H1 (cell line): Measurements from ENCODE around the gene DPP4. TPM values are rescaled to one million over a fixed set of nuclear protein-coding genes. Genes with fewer than 3 reads are reported as not detected.

Source experiments
- CTCF ChIA-PET: fragments of 300-600 bp; sonication (Branson Sonifier 250); formaldehyde crosslinking; loops from one replicate; lab custom pipeline; 2021; ENCODE audit not compliant: partially characterized antibody; lab: Charles Lee
- POLR2A ChIA-PET: fragments of 300-600 bp; sonication (Branson Sonifier 250); formaldehyde crosslinking; loops from one replicate; lab custom pipeline; 2021; ENCODE audit warnings: inconsistent platforms; ENCODE audit not compliant: partially characterized antibody; lab: Charles Lee
- DNase-seq, 2 experiments: peaks; one replicate each; pipeline versions ENCODE4 v3.0.0 to v3.0.0-alpha.2; 2010 to 2022; ENCODE audit warnings: low spot score in 2 of 2, low read depth in 1 of 2, mixed read lengths in 1 of 2
- FAIRE-seq: peaks from 2 replicates; lab custom pipeline; 2011; peaks lifted over from hg19 to GRCh38; lab: Jason Lieb, UNC
- H2AFZ ChIP-seq: 2 replicates; pipeline ENCODE4 v1.8.1; 2012; ENCODE audit warnings: low read length, inconsistent platforms
- H2AK5ac ChIP-seq: 2 replicates; pipeline ENCODE4 v1.6.1; 2013; ENCODE audit warnings: low read depth, low read length
- H2BK120ac ChIP-seq: replicated peaks from 2 replicates; pipeline ENCODE3; 2013; ENCODE audit warnings: low read depth, low read length, inconsistent platforms
- H2BK12ac ChIP-seq: 2 replicates; pipeline ENCODE4 v1.6.1; 2013; ENCODE audit warnings: low read depth, low read length
- H2BK15ac ChIP-seq: 2 replicates; pipeline ENCODE4 v1.6.1; 2013; ENCODE audit warnings: low read length
- H2BK20ac ChIP-seq: 2 replicates; pipeline ENCODE4 v1.6.1; 2013; ENCODE audit warnings: low read length
- H2BK5ac ChIP-seq: 2 replicates; pipeline ENCODE4 v1.6.1; 2013; ENCODE audit warnings: low read depth, low read length
- H3K14ac ChIP-seq: 2 replicates; pipeline ENCODE4 v1.6.1; 2013; ENCODE audit warnings: inconsistent platforms; ENCODE audit not compliant: insufficient read length
- H3K18ac ChIP-seq: 2 replicates; pipeline ENCODE4 v1.6.1; 2013; ENCODE audit warnings: low read length; ENCODE audit errors: extremely low read depth
- H3K23ac ChIP-seq: 2 replicates; pipeline ENCODE4 v1.6.1; 2013; ENCODE audit warnings: inconsistent platforms; ENCODE audit not compliant: insufficient read length
- H3K23me2 ChIP-seq: 2 replicates; pipeline ENCODE4 v1.6.1; 2013; ENCODE audit warnings: low read depth, low read length
- H3K27ac ChIP-seq: 2 replicates; pipeline ENCODE4 v1.6.1; 2011; ENCODE audit warnings: low read depth, low read length, inconsistent platforms
- H3K27me3 ChIP-seq, 4 experiments: replicated peaks in 1 of 4; 1 replicate in 1 of 4; 2 replicates in 3 of 4; pipeline versions ENCODE4 v1.6.1 to v1.8.1; 2011 to 2013; ENCODE audit warnings: low read length in 3 of 4, mild to moderate bottlenecking in 3 of 4, inconsistent platforms in 2 of 4, mixed read lengths in 2 of 4, moderate library complexity in 1 of 4; ENCODE audit not compliant: control insufficient read depth in 3 of 4, insufficient read depth in 3 of 4; ENCODE audit errors: extremely low read depth in 1 of 4
- H3K36me3 ChIP-seq, 4 experiments: 2 replicates each; pipeline versions ENCODE4 v1.6.1 to v1.8.1; 2011 to 2013; ENCODE audit warnings: mild to moderate bottlenecking in 4 of 4, low read length in 3 of 4, moderate library complexity in 2 of 4, control low read depth in 1 of 4, inconsistent platforms in 1 of 4; ENCODE audit not compliant: insufficient read depth in 4 of 4, control insufficient read depth in 2 of 4
- H3K4ac ChIP-seq: replicated peaks from 2 replicates; pipeline ENCODE3; 2013; ENCODE audit warnings: low read length, low read depth, mixed read lengths, inconsistent platforms; ENCODE audit not compliant: insufficient read length
- H3K4me1 ChIP-seq, 4 experiments: replicated peaks in 1 of 4; 1 replicate in 1 of 4; 2 replicates in 3 of 4; pipeline versions ENCODE4 v1.6.1 to v1.8.1; 2011 to 2013; ENCODE audit warnings: low read length in 3 of 4, inconsistent platforms in 2 of 4, mixed read lengths in 1 of 4; ENCODE audit not compliant: insufficient read depth in 4 of 4, control insufficient read depth in 3 of 4
- H3K4me2 ChIP-seq, 2 experiments: 2 replicates each; pipeline versions ENCODE4 v1.6.1 to v1.8.1; 2011 to 2013; ENCODE audit warnings: low read depth in 2 of 2, low read length in 2 of 2, control low read depth in 1 of 2, inconsistent platforms in 1 of 2, mild to moderate bottlenecking in 1 of 2; ENCODE audit not compliant: insufficient read depth in 1 of 2
- H3K4me3 ChIP-seq, 4 experiments: fragments of 200-600, 300-600 bp in 1 of 4; sonication (generic), shearing (Covaris generic), sonication (Bioruptor Twin) in 1 of 4; 2 replicates each; pipeline versions ENCODE4 v1.5.1 to v1.8.1; 2011 to 2016; ENCODE audit warnings: low read length in 4 of 4, low read depth in 3 of 4, control low read depth in 2 of 4, inconsistent platforms in 2 of 4, mild to moderate bottlenecking in 2 of 4, mixed read lengths in 1 of 4, moderate library complexity in 1 of 4; ENCODE audit not compliant: insufficient read depth in 2 of 4; ENCODE audit errors: extremely low read depth in 1 of 4
- H3K56ac ChIP-seq: replicated peaks from 2 replicates; pipeline ENCODE3; 2013; ENCODE audit warnings: low read depth, mild to moderate bottlenecking, mixed read lengths, low read length, inconsistent platforms; ENCODE audit not compliant: insufficient read length
- H3K79me1 ChIP-seq: 2 replicates; pipeline ENCODE4 v1.6.1; 2013; ENCODE audit warnings: low read depth, low read length, control low read depth
- H3K79me2 ChIP-seq, 2 experiments: 2 replicates each; pipeline versions ENCODE4 v1.6.1 to v1.8.1; 2012 to 2013; ENCODE audit warnings: low read length in 2 of 2, mild to moderate bottlenecking in 2 of 2, inconsistent platforms in 1 of 2; ENCODE audit not compliant: insufficient read depth in 2 of 2, control insufficient read depth in 1 of 2
- H3K9ac ChIP-seq, 4 experiments: replicated peaks in 1 of 4; 1 replicate in 1 of 4; 2 replicates in 3 of 4; pipeline versions ENCODE4 v1.6.1 to v1.8.1; 2011 to 2013; ENCODE audit warnings: low read depth in 3 of 4, low read length in 3 of 4, control low read depth in 2 of 4, mild to moderate bottlenecking in 2 of 4, moderate library complexity in 2 of 4, inconsistent platforms in 1 of 4; ENCODE audit errors: extremely low read depth in 1 of 4
- H3K9me3 ChIP-seq, 2 experiments: 2 replicates each; pipeline versions ENCODE4 v1.6.1 to v1.8.1; 2012 to 2013; ENCODE audit warnings: mild to moderate bottlenecking in 2 of 2, moderate library complexity in 2 of 2, control low read depth in 1 of 2, inconsistent platforms in 1 of 2, low read depth in 1 of 2, low read length in 1 of 2, mixed read lengths in 1 of 2; ENCODE audit not compliant: insufficient read depth in 2 of 2
- H4K20me1 ChIP-seq, 2 experiments: replicated peaks in 1 of 2; 2 replicates each; pipeline versions ENCODE3 to v1.8.1; 2011 to 2013; ENCODE audit warnings: inconsistent platforms in 2 of 2, low read length in 2 of 2, mild to moderate bottlenecking in 1 of 2; ENCODE audit not compliant: insufficient read depth in 2 of 2, control insufficient read depth in 1 of 2
- H4K5ac ChIP-seq: 2 replicates; pipeline ENCODE4 v1.6.1; 2013; ENCODE audit warnings: low read length, low read depth, mixed read lengths, inconsistent platforms; ENCODE audit not compliant: insufficient read length
- H4K8ac ChIP-seq: 2 replicates; pipeline ENCODE4 v1.8.0; 2013; ENCODE audit warnings: mild to moderate bottlenecking, moderate library complexity, low read length, inconsistent platforms; ENCODE audit not compliant: insufficient read depth; ENCODE audit errors: extremely low read depth
- H4K91ac ChIP-seq: replicated peaks from 2 replicates; pipeline ENCODE3; 2013; ENCODE audit warnings: low read length, mixed read lengths, inconsistent platforms; ENCODE audit not compliant: insufficient read length
- ASH2L ChIP-seq: fragments of 200-600, 300-600 bp; sonication (generic); IDR thresholded peaks from one replicate; pipeline ENCODE4 v1.7.1; 2017; ENCODE audit warnings: low read length
- BCL11A ChIP-seq, 2 experiments: IDR thresholded peaks; one replicate each; pipeline ENCODE4 v1.6.1; 2011; ENCODE audit warnings: low read depth in 2 of 2, low read length in 2 of 2, mild to moderate bottlenecking in 2 of 2
- CBX5 ChIP-seq: fragments of 300-800, 300-1000 bp; sonication (generic); IDR thresholded peaks from 2 replicates; pipeline ENCODE4 v1.7.1; 2016; ENCODE audit warnings: antibody characterized with exemption, low read length, low read depth
- CEBPB ChIP-seq: IDR thresholded peaks from 2 replicates; pipeline ENCODE4 v1.6.1; 2012; ENCODE audit warnings: low read depth, low read length
- KDM5A ChIP-seq: fragments of 200-600 bp; IDR thresholded peaks from 2 replicates; pipeline ENCODE4 v1.7.1; 2012; ENCODE audit warnings: mild to moderate bottlenecking, low read length, inconsistent platforms, mixed read lengths
- NRF1 ChIP-seq: IDR thresholded peaks from 2 replicates; pipeline ENCODE4 v1.6.1; 2011; ENCODE audit warnings: mild to moderate bottlenecking, low read depth, low read length, improper control_type of control experiment
- POLR2A ChIP-seq, 2 experiments: IDR thresholded peaks; 1 replicate in 1 of 2; 2 replicates in 1 of 2; pipeline ENCODE4 v1.6.1; 2011; ENCODE audit warnings: low read depth in 2 of 2, low read length in 2 of 2, mild to moderate bottlenecking in 2 of 2; ENCODE audit errors: control extremely low read depth in 1 of 2
- POU5F1 ChIP-seq: IDR thresholded peaks from 2 replicates; pipeline ENCODE4 v1.6.1; 2011; ENCODE audit warnings: low read depth, mild to moderate bottlenecking, low read length, moderate library complexity
- SIRT6 ChIP-seq: IDR thresholded peaks from one replicate; pipeline ENCODE4 v1.7.1; 2012; ENCODE audit warnings: low read length, inconsistent platforms
- TAF1 ChIP-seq: IDR thresholded peaks from 2 replicates; pipeline ENCODE4 v1.6.1; 2011; ENCODE audit warnings: mild to moderate bottlenecking, low read depth, low read length
- TBP ChIP-seq: IDR thresholded peaks from 2 replicates; pipeline ENCODE4 v1.6.1; 2011; ENCODE audit warnings: low read depth, low read length, improper control_type of control experiment
- TEAD4 ChIP-seq: IDR thresholded peaks from 2 replicates; pipeline ENCODE4 v1.6.1; 2012; ENCODE audit warnings: low read depth, low read length, inconsistent platforms, mixed read lengths
- WGBS, 2 experiments: shearing (Covaris generic) in 1 of 2; methylation state at CpG; one replicate each; pipeline versions ENCODE4 v1.1.6 to v1.1.7; 2013 to 2015; ENCODE audit warnings: low lambda C conversion rate in 2 of 2, mixed read lengths in 2 of 2, inconsistent platforms in 1 of 2, low coverage in 1 of 2, missing lambda C conversion rate in 1 of 2; ENCODE audit not compliant: insufficient replicate concordance in 2 of 2, insufficient coverage in 1 of 2, insufficient read length in 1 of 2; ENCODE audit errors: extremely low coverage in 1 of 2, missing lambda C conversion rate in 1 of 2; 5-methylcytosine and 5-hydroxymethylcytosine counted together
- polyA plus RNA-seq, 7 experiments: library from polyadenylated mRNA; depleted of rRNA in 3 of 7; stranded (reverse) in 5 of 7; unstranded in 2 of 7; fragments of >200 nt in 5 of 7; fragments of 200-250 nt in 2 of 7; gene quantifications; 1 replicate in 5 of 7; 2 replicates in 1 of 7; 4 replicates in 1 of 7; pipeline versions ENCODE4 v1.2.1 to v1.2.3, GENCODE V29; 2011 to 2013; ENCODE audit warnings: missing spikeins in 2 of 7, mixed read lengths in 2 of 7
- total RNA-seq: library from RNA; stranded (reverse); fragmentation: NEBNext Ultra II Directional; extraction: Animal tissue kit (Norgen Biotek cat#: 25700); gene quantifications from 2 replicates; pipeline ENCODE4 v1.2.1, GENCODE V29; 2021

Gene DPP4
- total and polyA plus RNA-seq, 2 of the 8 experiments (the other 6 are each of a cell fraction or from before 2014, with no cell fraction given), result 1.3 to 3.1 TPM

GRCh38 chr2:162100579-162100978, 26.6 kb upstream of the DPP4 start:
- TF ChIP-seq CBX5 (no peak), POLR2A (IDR thresholded peaks at IDR 0.05; ENCODE audit: control extremely low read depth in 1 of 2, low read depth in 2 of 2, low read length in 2 of 2) (no peak), SIRT6 (no peak), NRF1 (no peak), BCL11A (IDR thresholded peaks at IDR 0.05; ENCODE audit: low read depth in 2 of 2, low read length in 2 of 2) (no peak), ASH2L (no peak), POU5F1 (no peak), KDM5A (no peak), TBP (no peak), TAF1 (no peak), TEAD4 (no peak), CEBPB (no peak)
- Histone ChIP-seq H4K5ac (no peak overlapping the region), H3K18ac (no peak overlapping the region), H3K4me3 (no peak overlapping the region), H3K9ac (no peak overlapping the region), H2BK120ac (no peak overlapping the region), H3K4me2 (no peak overlapping the region), H4K8ac (no peak overlapping the region), H4K20me1 (no peaks in the 10 kb centered on the region), H3K9me3 (no peaks in the 10 kb centered on the region), H3K4ac (no peak overlapping the region), H2AK5ac (no peak overlapping the region), H3K23ac (no peak overlapping the region), H2BK12ac (no peak overlapping the region), H3K23me2 (no peaks in the 10 kb centered on the region), H4K91ac (no peak overlapping the region), H3K27ac (no peak overlapping the region), H2BK5ac (no peak overlapping the region), H2AFZ (no peak overlapping the region), H3K36me3 (no peaks in the 10 kb centered on the region), H2BK20ac (no peak overlapping the region), H3K56ac (no peak overlapping the region), H3K14ac (no peak overlapping the region), H2BK15ac (no peak overlapping the region), H3K79me2 (no peaks in the 10 kb centered on the region), H3K27me3 (no peaks in the 10 kb centered on the region), H3K4me1 (no peaks in the 10 kb centered on the region), H3K79me1 (no peaks in the 10 kb centered on the region)
- ChIA-PET POLR2A (no interaction called here), CTCF (interaction anchor here (0.9 kb wide), 2 partner anchors 28 to 200 kb away, joined by 3 to 6 read pairs; no protein-coding TSS in a partner anchor)
- DNase-seq, result no peak
- WGBS, 2 experiments, result 91% methylated on average over 1 of the region's 1 CpG; no CpG with 5 or more reads in 1 of the 2 experiments
- FAIRE-seq, result no peak
